ENCODE measurements around the gene MAP2. TPM values are rescaled to one million over a fixed set of nuclear protein-coding genes. Genes with fewer than 3 reads are reported as not detected.
"Not testable (repeated sequence)": the region's sequence is repeated elsewhere in the genome, so short reads cannot be mapped to it uniquely, and the experiment has no call there.

Gene MAP2
- total and polyA plus RNA-seq, 7 experiments from 2014 or later = 0.38 to 0.89 (median 0.47) TPM; not detected in 3

- no peaks in the 10 kb centered on the region for H3K27me3 ChIP-seq (ENCODE audit: control insufficient read depth in 2 of 2, insufficient read depth in 2 of 2, low read length in 2 of 2)
- no peaks in the 10 kb centered on the region for H3K36me3 ChIP-seq (ENCODE audit: control insufficient read depth in 2 of 3, insufficient read depth in 3 of 3, low read length in 3 of 3)
- Mint-ChIP-seq H3K4me1 (peaks cover 0 to 5% (median 4%) of the 10 kb centered on the region in 7 donors), H3K27me3 (peaks cover 0 to 5% (median 0%) of the 10 kb centered on the region in 5 donors), H3K36me3 (no peaks in the 10 kb centered on the region), H3K9me3 (peaks cover 0 to 5% (median 0%) of the 10 kb centered on the region in 11 donors), H3K4me3 (no peak overlapping the region), H3K27ac (no peak overlapping the region)
- no peaks in the 10 kb centered on the region for H3K9me3 ChIP-seq (ENCODE audit: control insufficient read depth in 2 of 3, low read length in 3 of 3)
- H3K4me3 ChIP-seq (ENCODE audit: low read length) = no peak overlapping the region
- POLR2A ChIA-PET = no interaction called here
- CTCF ChIA-PET = no interaction called here
- no peak overlapping the region for H3K27ac ChIP-seq (ENCODE audit: low read depth, low read length)
- no peak for DNase-seq
- ATAC-seq = no peak
- intact Hi-C loops (cut with micrococcal nuclease) = no loop called here
- H3K4me1 ChIP-seq (ENCODE audit: control insufficient read depth in 2 of 2, insufficient read depth in 2 of 2, low read length in 2 of 2) = no peaks in the 10 kb centered on the region
Measured at GRCh38 chr2:209472112-209472832, 48.4 kb downstream of the MAP2 start.

DNA sequence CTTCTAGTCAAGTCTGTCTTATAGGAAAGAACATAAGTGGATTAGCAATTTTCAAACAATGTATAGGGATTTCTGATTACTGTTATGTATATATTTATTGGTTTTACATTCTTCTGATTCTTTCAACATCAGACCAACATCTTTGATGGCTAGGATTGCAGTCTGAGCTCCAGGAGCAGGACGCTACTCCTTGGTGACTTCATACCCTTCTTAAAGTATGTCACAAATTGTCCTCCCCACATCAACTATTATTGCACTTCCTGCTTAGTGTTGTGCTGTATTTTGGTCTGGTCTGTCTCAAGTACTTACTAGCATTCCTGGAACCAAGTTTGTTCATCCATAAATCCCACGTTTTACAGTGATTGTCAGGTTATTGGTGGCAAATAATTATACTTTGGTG lies 49.0 kb downstream of the MAP2 start:
- Histone ChIP-seq H3K36me3 (ENCODE audit: control insufficient read depth in 2 of 3, insufficient read depth in 3 of 3, low read length in 3 of 3) (no peaks in the 10 kb centered on the region), H3K4me3 (ENCODE audit: low read length) (no peak overlapping the region), H3K4me1 (ENCODE audit: control insufficient read depth in 2 of 2, insufficient read depth in 2 of 2, low read length in 2 of 2) (no peaks in the 10 kb centered on the region), H3K27ac (ENCODE audit: low read depth, low read length) (no peak overlapping the region), H3K9me3 (ENCODE audit: control insufficient read depth in 2 of 3, low read length in 3 of 3) (no peaks in the 10 kb centered on the region), H3K27me3 (ENCODE audit: control insufficient read depth in 2 of 2, insufficient read depth in 2 of 2, low read length in 2 of 2) (no peaks in the 10 kb centered on the region)
- Mint-ChIP-seq H3K27me3 (peaks cover 0 to 5% (median 0%) of the 10 kb centered on the region in 5 donors), H3K9me3 (peaks cover 0 to 5% (median 0%) of the 10 kb centered on the region in 11 donors), H3K4me1 (peaks cover 0 to 5% (median 4%) of the 10 kb centered on the region in 7 donors), H3K4me3 (no peak overlapping the region), H3K36me3 (no peaks in the 10 kb centered on the region), H3K27ac (no peak overlapping the region)
- ChIA-PET POLR2A (no interaction called here), CTCF (no interaction called here)
- DNase-seq (no peak), ATAC-seq (no peak)
- intact Hi-C loops (cut with micrococcal nuclease) = no loop called here

DNA sequence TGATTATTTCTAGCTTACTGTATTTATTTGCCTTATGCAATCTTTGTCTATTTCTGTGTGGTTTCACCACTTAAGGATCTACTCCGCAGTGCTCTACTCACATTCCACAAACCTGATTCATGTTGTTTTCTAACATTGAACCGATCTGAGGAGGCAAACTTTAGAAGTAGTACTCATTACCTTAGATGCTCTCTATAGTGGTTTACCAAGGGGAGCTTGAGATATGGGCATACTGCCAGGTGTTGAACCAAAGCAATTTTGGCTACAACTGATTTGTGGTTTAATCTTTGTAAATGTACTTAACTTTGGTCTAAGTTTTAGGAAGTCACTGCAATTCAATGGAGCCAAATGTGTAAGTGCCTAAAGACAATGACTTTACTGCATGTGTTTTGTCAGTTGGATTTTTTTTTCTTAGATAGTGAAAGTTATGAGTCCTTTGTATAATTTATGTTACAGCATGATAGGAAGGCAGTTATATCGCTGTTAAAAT lies 50.1 kb downstream of the MAP2 start:
- no peaks in the 10 kb centered on the region for H3K36me3 ChIP-seq (ENCODE audit: control insufficient read depth in 2 of 3, insufficient read depth in 3 of 3, low read length in 3 of 3)
- no peak overlapping the region for H3K4me3 Mint-ChIP-seq
- CTCF ChIA-PET = no interaction called here
- no peak for ATAC-seq
- no peak overlapping the region for H3K27ac ChIP-seq (ENCODE audit: low read depth, low read length)
- H3K27me3 Mint-ChIP-seq = peaks cover 0 to 5% (median 0%) of the 10 kb centered on the region in 5 donors
- H3K27me3 ChIP-seq (ENCODE audit: control insufficient read depth in 2 of 2, insufficient read depth in 2 of 2, low read length in 2 of 2) = no peaks in the 10 kb centered on the region
- intact Hi-C loops (cut with micrococcal nuclease) = no loop called here
- peaks cover 0 to 3% (median 0%) of the 10 kb centered on the region in 11 donors for H3K9me3 Mint-ChIP-seq
- H3K4me1 ChIP-seq (ENCODE audit: control insufficient read depth in 2 of 2, insufficient read depth in 2 of 2, low read length in 2 of 2) = no peaks in the 10 kb centered on the region
- POLR2A ChIA-PET = no interaction called here
- peaks cover 0 to 5% (median 4%) of the 10 kb centered on the region in 7 donors for H3K4me1 Mint-ChIP-seq
- H3K36me3 Mint-ChIP-seq = no peaks in the 10 kb centered on the region
- no peaks in the 10 kb centered on the region for H3K9me3 ChIP-seq (ENCODE audit: control insufficient read depth in 2 of 3, low read length in 3 of 3)
- H3K4me3 ChIP-seq (ENCODE audit: low read length) = no peak overlapping the region
- H3K27ac Mint-ChIP-seq = no peak overlapping the region
- DNase-seq = peak in 3 of 9 donors; percentile 1 to 29 (median 5)

GRCh38 chr2:209474960-209475359 lies 51.1 kb downstream of the MAP2 start:
- peaks cover 0 to 5% (median 4%) of the 10 kb centered on the region in 7 donors for H3K4me1 Mint-ChIP-seq
- Histone ChIP-seq H3K27me3 (ENCODE audit: control insufficient read depth in 2 of 2, insufficient read depth in 2 of 2, low read length in 2 of 2) (no peaks in the 10 kb centered on the region), H3K27ac (ENCODE audit: low read depth, low read length) (no peak overlapping the region), H3K4me3 (ENCODE audit: low read length) (no peak overlapping the region), H3K4me1 (ENCODE audit: control insufficient read depth in 2 of 2, insufficient read depth in 2 of 2, low read length in 2 of 2) (no peaks in the 10 kb centered on the region), H3K36me3 (ENCODE audit: control insufficient read depth in 2 of 3, insufficient read depth in 3 of 3, low read length in 3 of 3) (no peaks in the 10 kb centered on the region), H3K9me3 (ENCODE audit: control insufficient read depth in 2 of 3, low read length in 3 of 3) (no peaks in the 10 kb centered on the region)
- peaks cover 0 to 7% (median 0%) of the 10 kb centered on the region in 5 donors for H3K27me3 Mint-ChIP-seq
- H3K36me3 Mint-ChIP-seq = no peaks in the 10 kb centered on the region
- no peak overlapping the region for H3K4me3 Mint-ChIP-seq
- ATAC-seq (no peak), DNase-seq (no peak)
- POLR2A ChIA-PET = no interaction called here
- intact Hi-C loops (cut with micrococcal nuclease) = no loop called here
- H3K9me3 Mint-ChIP-seq = peaks cover 0 to 3% (median 0%) of the 10 kb centered on the region in 11 donors
- no peak overlapping the region for H3K27ac Mint-ChIP-seq
- CTCF ChIA-PET = no interaction called here

DNA sequence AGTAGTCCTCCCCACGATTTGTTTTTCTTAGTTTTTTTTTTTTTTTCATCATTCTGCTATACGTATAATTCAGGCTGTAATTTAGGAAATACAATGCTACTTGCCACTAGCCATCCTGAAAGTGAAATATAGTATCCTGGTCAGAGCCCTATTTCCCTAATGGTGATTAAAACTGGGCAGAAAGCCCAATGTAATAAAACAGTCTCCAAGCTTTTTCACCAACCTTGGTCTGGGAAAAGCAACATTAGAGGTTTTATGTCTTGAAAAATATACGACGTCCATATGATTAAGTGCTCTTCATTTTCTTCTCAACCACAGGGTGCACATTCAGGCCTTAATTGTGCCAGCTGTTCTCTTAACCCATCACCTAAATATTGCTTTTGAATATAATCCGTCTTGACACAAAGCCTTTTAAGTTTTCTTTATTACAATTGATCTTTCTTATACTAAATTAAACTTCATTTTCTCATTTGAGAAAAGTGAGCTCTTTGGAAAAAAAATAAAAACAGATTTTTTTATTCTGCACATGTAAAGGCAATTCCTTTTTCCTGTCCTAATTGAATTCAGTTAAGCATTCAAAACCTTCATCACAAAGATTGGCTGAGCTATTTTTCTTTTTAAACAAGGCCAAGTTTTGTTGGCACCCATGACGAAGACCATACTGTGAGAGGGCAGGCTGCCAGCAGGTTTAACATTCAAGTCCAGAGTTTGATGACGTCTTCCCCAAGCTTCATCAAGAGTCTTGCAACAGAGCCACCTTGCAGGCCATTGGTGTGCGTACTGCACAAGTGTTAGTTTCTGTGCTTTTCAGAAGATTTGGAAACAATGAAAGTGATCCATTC lies 52.7 kb downstream of the MAP2 start:
- Histone ChIP-seq H3K36me3 (ENCODE audit: control insufficient read depth in 2 of 3, insufficient read depth in 3 of 3, low read length in 3 of 3) (no peaks in the 10 kb centered on the region), H3K27ac (ENCODE audit: low read depth, low read length) (no peak overlapping the region), H3K4me3 (ENCODE audit: low read length) (no peak overlapping the region), H3K9me3 (ENCODE audit: control insufficient read depth in 2 of 3, low read length in 3 of 3) (no peaks in the 10 kb centered on the region), H3K27me3 (ENCODE audit: control insufficient read depth in 2 of 2, insufficient read depth in 2 of 2, low read length in 2 of 2) (no peaks in the 10 kb centered on the region), H3K4me1 (ENCODE audit: control insufficient read depth in 2 of 2, insufficient read depth in 2 of 2, low read length in 2 of 2) (no peaks in the 10 kb centered on the region)
- no peak for ATAC-seq
- no peak for DNase-seq
- intact Hi-C loops (cut with micrococcal nuclease) = no loop called here
- H3K4me1 Mint-ChIP-seq = peaks cover 0 to 5% (median 4%) of the 10 kb centered on the region in 7 donors
- no peaks in the 10 kb centered on the region for H3K9me3 Mint-ChIP-seq
- H3K36me3 Mint-ChIP-seq = no peaks in the 10 kb centered on the region
- CTCF ChIA-PET = no interaction called here
- H3K27me3 Mint-ChIP-seq = peaks cover 0 to 10% (median 0%) of the 10 kb centered on the region in 5 donors
- H3K4me3 Mint-ChIP-seq = no peak overlapping the region
- H3K27ac Mint-ChIP-seq = no peak overlapping the region
- POLR2A ChIA-PET = no interaction called here

- H3K4me1 Mint-ChIP-seq; CTCF ChIA-PET; H3K4me3 ChIP-seq (ENCODE audit: low read length); H3K27me3 Mint-ChIP-seq; ATAC-seq; H3K27ac ChIP-seq (ENCODE audit: low read depth, low read length); H3K36me3 ChIP-seq (ENCODE audit: control insufficient read depth in 2 of 3, insufficient read depth in 3 of 3, low read length in 3 of 3); H3K4me3 Mint-ChIP-seq; H3K4me1 ChIP-seq (ENCODE audit: control insufficient read depth in 2 of 2, insufficient read depth in 2 of 2, low read length in 2 of 2); DNase-seq; H3K27me3 ChIP-seq (ENCODE audit: control insufficient read depth in 2 of 2, insufficient read depth in 2 of 2, low read length in 2 of 2); intact Hi-C loops (cut with micrococcal nuclease); H3K27ac Mint-ChIP-seq; POLR2A ChIA-PET; H3K9me3 ChIP-seq (ENCODE audit: control insufficient read depth in 2 of 3, low read length in 3 of 3): not testable (repeated sequence)
- peaks cover 3 to 40% (median 12%) of the 10 kb centered on the region in 11 donors for H3K9me3 Mint-ChIP-seq
- H3K36me3 Mint-ChIP-seq = peaks cover 0 to 13% (median 0%) of the 10 kb centered on the region in 5 donors
Measured at GRCh38 chr2:209492296-209492695, 68.4 kb downstream of the MAP2 start.
